CD4-positive, alpha-beta T cell (primary cell): Measurements from ENCODE around the gene GOLGA7B. TPM values are rescaled to one million over a fixed set of nuclear protein-coding genes. Genes with fewer than 3 reads are reported as not detected.

Source experiments
- ATAC-seq: fragments of 200-7000 bp; cut with Tn5 transposase; one replicate; pipeline ENCODE4 v1.10.0; 2022; ENCODE audit warnings: mild to moderate bottlenecking; ENCODE audit not compliant: poor library complexity
- CTCF ChIA-PET: fragments of 350-600 bp; sonication (Branson Sonifier 250); formaldehyde crosslinking; loops from one replicate; lab custom pipeline; 2021; ENCODE audit warnings: antibody characterized with exemption, inconsistent platforms; lab: Charles Lee
- POLR2A ChIA-PET: fragments of 350-600 bp; sonication (Branson Sonifier 250); formaldehyde crosslinking; loops from one replicate; lab custom pipeline; 2021; ENCODE audit warnings: antibody characterized with exemption, inconsistent platforms; lab: Charles Lee
- DNase-seq, 14 experiments: peaks; one replicate each; pipeline ENCODE4 v3.0.0-alpha.2; 2013 to 2020; ENCODE audit warnings: mixed read lengths in 2 of 14
- H3K27ac ChIP-seq, 2 donors: one replicate each; pipeline versions ENCODE4 v1.5.1 to v1.7.0; 2013; ENCODE audit warnings: low read length in 2 of 2, low read depth in 1 of 2, mild to moderate bottlenecking in 1 of 2
- H3K27me3 ChIP-seq, 2 experiments: 1 replicate in 1 of 2; 2 replicates in 1 of 2; pipeline versions ENCODE4 v1.6.1 to v1.7.0; 2013; ENCODE audit warnings: low read length in 2 of 2, control low read depth in 1 of 2, mild to moderate bottlenecking in 1 of 2, moderate library complexity in 1 of 2; ENCODE audit not compliant: insufficient read depth in 2 of 2, control insufficient read depth in 1 of 2
- H3K36me3 ChIP-seq: one replicate; pipeline ENCODE4 v1.6.1; 2013; ENCODE audit warnings: low read length, control low read depth; ENCODE audit not compliant: insufficient read depth
- H3K4me1 ChIP-seq: one replicate; pipeline ENCODE4 v1.6.1; 2013; ENCODE audit warnings: low read length, control low read depth; ENCODE audit not compliant: insufficient read depth
- H3K4me3 ChIP-seq: one replicate; pipeline ENCODE4 v1.5.1; 2013; ENCODE audit warnings: mild to moderate bottlenecking, low read length, moderate library complexity
- H3K9me3 ChIP-seq, 2 experiments: 1 replicate in 1 of 2; 2 replicates in 1 of 2; pipeline versions ENCODE4 v1.6.1 to v1.7.0; 2013; ENCODE audit warnings: low read length in 2 of 2, mild to moderate bottlenecking in 2 of 2, control low read depth in 1 of 2, moderate library complexity in 1 of 2; ENCODE audit not compliant: control insufficient read depth in 1 of 2, insufficient read depth in 1 of 2
- H3K27ac Mint-ChIP-seq: one replicate; pipeline ENCODE4 v1.8.0; 2020; ENCODE audit warnings: mixed read lengths
- H3K27me3 Mint-ChIP-seq: one replicate; pipeline ENCODE4 v1.8.0; 2021; ENCODE audit warnings: mixed read lengths
- H3K36me3 Mint-ChIP-seq: one replicate; pipeline ENCODE4 v1.8.0; 2021; ENCODE audit warnings: low read depth, mixed read lengths
- H3K4me1 Mint-ChIP-seq: one replicate; pipeline ENCODE4 v1.8.0; 2021; ENCODE audit warnings: low read depth, mixed read lengths
- H3K4me3 Mint-ChIP-seq: one replicate; pipeline ENCODE4 v1.8.0; 2020; ENCODE audit warnings: mild to moderate bottlenecking, mixed read lengths
- H3K9me3 Mint-ChIP-seq: one replicate; pipeline ENCODE4 v1.8.0; 2020; ENCODE audit warnings: mixed read lengths
- CTCF ChIP-seq: fragments of 200-600 bp; IDR thresholded peaks from one replicate; pipeline ENCODE4 v1.8.0; 2022; ENCODE audit warnings: antibody characterized with exemption, mild to moderate bottlenecking
- intact Hi-C, 2 experiments: fragments of 100-400 bp; cut with DNase I in 1 of 2; cut with micrococcal nuclease in 1 of 2; formaldehyde crosslinking; loops; one replicate each; pipeline versions ENCODE4 v1.15.1 to v1.9.0; 2023 to 2025; cut with DNase I, micrococcal nuclease
- total RNA-seq, 174 experiments: library from RNA in 2 of 174; stranded (reverse) in 2 of 174; gene quantifications; one replicate each; pipeline ENCODE4 v1.2.3 and lab custom pipeline; 2021 to 2026

Gene GOLGA7B
- total RNA-seq, 2 experiments from 2014 or later, result 4.5 to 6.1 TPM

- Histone ChIP-seq H3K36me3 (no peaks in the 10 kb centered on the region), H3K4me1 (no peaks in the 10 kb centered on the region), H3K27ac (no peak overlapping the region), H3K9me3 (peaks cover 0 to 5% of the 10 kb centered on the region in 2 experiments), H3K27me3 (no peaks in the 10 kb centered on the region), H3K4me3 (no peak overlapping the region)
- POLR2A ChIA-PET, result no interaction called here
- Mint-ChIP-seq H3K4me3 (no peak overlapping the region), H3K9me3 (no peaks in the 10 kb centered on the region), H3K4me1 (no peaks in the 10 kb centered on the region), H3K36me3 (no peaks in the 10 kb centered on the region), H3K27ac (no peak overlapping the region), H3K27me3 (peaks cover 17% of the 10 kb centered on the region)
- no peak for ATAC-seq
- DNase-seq, result no peak
- TF ChIP-seq CTCF, result no peak
- CTCF ChIA-PET, result no interaction called here
- intact Hi-C loops, result no loop called here
Observed at GRCh38 chr10:97888641-97889262, 39.1 kb downstream of the GOLGA7B start.

- H3K9me3 ChIP-seq, result peaks cover 0 to 5% of the 10 kb centered on the region in 2 experiments
- no peaks in the 10 kb centered on the region for H3K36me3 ChIP-seq
- Mint-ChIP-seq H3K27me3 (peaks cover 19% of the 10 kb centered on the region), H3K27ac (no peak overlapping the region), H3K4me3 (no peak overlapping the region), H3K4me1 (no peaks in the 10 kb centered on the region), H3K36me3 (no peaks in the 10 kb centered on the region), H3K9me3 (no peaks in the 10 kb centered on the region)
- no peaks in the 10 kb centered on the region for H3K4me1 ChIP-seq
- H3K27ac ChIP-seq, result no peak overlapping the region
- intact Hi-C loops, result no loop called here
- POLR2A ChIA-PET, result no interaction called here
- DNase-seq (no peak), ATAC-seq (no peak)
- H3K4me3 ChIP-seq, result no peak overlapping the region
- CTCF ChIA-PET, result no interaction called here
- TF ChIP-seq CTCF, result no peak
- no peaks in the 10 kb centered on the region for H3K27me3 ChIP-seq
Observed at GRCh38 chr10:97889461-97890265, 40.0 kb downstream of the GOLGA7B start.

GRCh38 chr10:97891497-97892167, 42.0 kb downstream of the GOLGA7B start:
- CTCF ChIA-PET, result no interaction called here
- H3K4me3 Mint-ChIP-seq, result no peak overlapping the region
- H3K27ac ChIP-seq, result no peak overlapping the region
- no peaks in the 10 kb centered on the region for H3K4me1 Mint-ChIP-seq
- intact Hi-C loops, result no loop called here
- POLR2A ChIA-PET, result no interaction called here
- DNase-seq (no peak), ATAC-seq (no peak)
- TF ChIP-seq CTCF, result no peak
- H3K27me3 Mint-ChIP-seq, result peaks cover 33% of the 10 kb centered on the region
- H3K9me3 ChIP-seq, result peaks cover 0 to 5% of the 10 kb centered on the region in 2 experiments
- H3K4me1 ChIP-seq, result no peaks in the 10 kb centered on the region
- H3K27me3 ChIP-seq, result peaks cover 4 to 6% of the 10 kb centered on the region in 2 experiments
- no peak overlapping the region for H3K4me3 ChIP-seq
- H3K27ac Mint-ChIP-seq, result no peak overlapping the region
- H3K36me3 ChIP-seq, result no peaks in the 10 kb centered on the region
- H3K9me3 Mint-ChIP-seq, result no peaks in the 10 kb centered on the region
- no peaks in the 10 kb centered on the region for H3K36me3 Mint-ChIP-seq
